ENCODE data around the gene MARK2.

DNA sequence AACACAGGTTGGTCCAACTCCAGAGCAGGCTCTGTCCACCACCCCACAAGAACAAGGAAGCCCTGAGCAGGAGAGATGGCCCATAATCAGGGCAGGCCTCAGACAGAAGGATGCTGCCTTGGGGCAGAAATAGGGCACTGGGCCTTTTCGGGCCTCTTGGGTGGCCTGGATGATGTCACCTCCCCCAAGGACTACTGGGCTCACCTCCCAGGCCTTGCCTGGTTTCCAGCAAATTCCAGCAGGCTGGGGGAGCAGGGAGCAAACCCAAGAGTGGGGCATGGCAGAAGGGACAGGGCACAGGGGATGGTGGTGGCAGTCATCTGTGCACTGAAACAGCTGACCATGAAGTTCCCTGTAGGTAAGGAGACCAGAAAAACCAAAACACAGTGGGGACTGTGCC lies 94.5 kb downstream of the MARK2 start:
- no peak for TF ChIP-seq POLR2A (IDR thresholded peaks at IDR 0.05; ENCODE audit: low read depth, low read length)
- no peak for TF ChIP-seq POLR2AphosphoS5 (IDR thresholded peaks at IDR 0.05; ENCODE audit: low read depth, low read length)
